Stimulated activated CD8-positive, alpha-beta memory T cell treated with anti-CD3 and anti-CD28 coated beads, Interleukin-4, amount 100 ng/mL, for 48 hours (primary cell): ENCODE results near the gene CLSTN2.

ENCODE experiments used
- DNase-seq: peaks from one replicate; pipeline ENCODE4 v3.0.0-alpha.2; 2020

Gene CLSTN2

DNA sequence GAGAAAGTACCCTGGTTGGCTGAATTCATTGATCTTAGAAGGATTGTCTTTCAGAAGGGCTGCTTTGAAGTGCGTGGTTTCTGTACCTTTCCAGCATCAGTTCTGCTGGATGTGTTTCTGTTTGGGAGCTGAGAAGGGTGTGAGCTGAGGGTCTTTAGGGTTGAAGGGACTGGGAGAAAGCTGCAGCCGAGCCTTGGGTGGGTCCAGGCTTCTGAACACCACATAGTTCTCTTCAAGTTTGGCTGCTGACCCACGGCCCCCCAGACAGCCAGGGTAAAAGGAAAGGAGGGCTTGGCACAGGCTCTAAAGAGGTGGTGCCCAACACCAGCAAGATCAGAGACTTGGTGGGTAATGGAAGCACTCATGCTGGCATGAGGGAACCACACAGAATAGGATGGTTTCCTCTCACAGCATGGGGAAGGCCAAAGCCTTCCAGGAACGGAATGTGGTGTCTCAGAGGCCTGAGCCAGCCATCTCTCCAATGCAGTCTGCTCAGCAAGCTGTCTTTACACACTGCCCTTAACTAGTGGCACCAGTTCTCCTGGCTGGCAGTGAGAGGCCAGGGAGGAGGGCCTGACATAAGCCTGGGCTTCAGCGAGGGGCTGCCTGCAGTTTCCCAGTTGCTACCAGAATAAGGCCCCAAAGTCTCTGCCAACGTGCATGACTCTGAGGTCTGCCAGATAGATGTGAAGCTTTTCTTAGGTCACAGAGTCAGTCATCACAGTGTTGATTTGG is 503.9 kb downstream of the CLSTN2 start:
- no peak for DNase-seq

GRCh38 chr3:140439527-140439926 is 504.5 kb downstream of the CLSTN2 start:
- DNase-seq, result no peak

- no peak for DNase-seq
Observed at GRCh38 chr3:140440446-140440845, 505.5 kb downstream of the CLSTN2 start.

DNA sequence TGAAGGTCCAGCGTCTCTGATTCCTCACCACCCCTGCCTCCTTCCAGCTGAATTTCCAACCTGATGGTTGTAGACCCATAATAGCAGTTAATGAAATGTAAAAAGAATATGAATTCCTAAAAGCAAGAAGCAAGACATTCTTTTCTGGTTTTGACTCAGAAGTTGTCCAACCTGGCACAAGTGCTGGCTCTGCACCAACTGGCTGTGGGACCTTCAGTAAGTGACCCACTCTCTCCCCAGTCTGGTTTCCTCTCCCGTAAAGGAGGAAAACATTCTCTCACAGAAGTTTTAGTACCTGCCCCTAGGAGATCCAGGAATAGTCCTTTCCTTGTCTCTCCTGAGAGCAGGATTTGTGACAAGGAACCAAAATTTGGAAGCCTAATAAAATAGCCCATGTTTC is 506.0 kb downstream of the CLSTN2 start:
- DNase-seq, result no peak

- DNase-seq, result no peak
Observed at GRCh38 chr3:140442621-140443020, 507.6 kb downstream of the CLSTN2 start.

- DNase-seq, result no peak
Observed at GRCh38 chr3:140443073-140443472, 508.1 kb downstream of the CLSTN2 start.

- DNase-seq, result no peak
Observed at GRCh38 chr3:140443806-140444205, 508.8 kb downstream of the CLSTN2 start.

- no peak for DNase-seq
Observed at GRCh38 chr3:140446734-140447133, 511.7 kb downstream of the CLSTN2 start.

DNA sequence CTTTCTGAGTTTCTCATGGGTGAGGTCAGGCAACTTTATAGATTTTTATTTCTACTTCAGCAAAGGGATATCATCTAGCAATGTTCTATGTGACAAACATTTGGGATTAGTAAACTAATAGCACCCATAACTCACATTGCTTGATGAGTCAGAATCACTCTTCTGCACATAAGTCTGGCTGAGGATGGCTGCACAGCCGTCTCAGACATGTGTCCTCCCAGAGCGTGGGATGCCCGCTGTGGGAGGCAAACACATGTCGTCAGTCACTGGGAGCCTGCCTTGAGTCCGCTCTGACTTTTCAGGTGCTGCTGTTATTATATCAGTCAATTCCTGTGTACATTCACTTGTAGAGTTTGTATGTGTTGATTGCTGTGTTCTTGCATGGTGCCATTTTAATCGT is 512.2 kb downstream of the CLSTN2 start:
- no peak for DNase-seq

- no peak for DNase-seq
Observed at GRCh38 chr3:140448001-140448400, 513.0 kb downstream of the CLSTN2 start.

GRCh38 chr3:140449413-140450256 is 514.6 kb downstream of the CLSTN2 start:
- DNase-seq, result no peak

GRCh38 chr3:140453750-140454149 is 518.8 kb downstream of the CLSTN2 start:
- DNase-seq, result no peak

DNA sequence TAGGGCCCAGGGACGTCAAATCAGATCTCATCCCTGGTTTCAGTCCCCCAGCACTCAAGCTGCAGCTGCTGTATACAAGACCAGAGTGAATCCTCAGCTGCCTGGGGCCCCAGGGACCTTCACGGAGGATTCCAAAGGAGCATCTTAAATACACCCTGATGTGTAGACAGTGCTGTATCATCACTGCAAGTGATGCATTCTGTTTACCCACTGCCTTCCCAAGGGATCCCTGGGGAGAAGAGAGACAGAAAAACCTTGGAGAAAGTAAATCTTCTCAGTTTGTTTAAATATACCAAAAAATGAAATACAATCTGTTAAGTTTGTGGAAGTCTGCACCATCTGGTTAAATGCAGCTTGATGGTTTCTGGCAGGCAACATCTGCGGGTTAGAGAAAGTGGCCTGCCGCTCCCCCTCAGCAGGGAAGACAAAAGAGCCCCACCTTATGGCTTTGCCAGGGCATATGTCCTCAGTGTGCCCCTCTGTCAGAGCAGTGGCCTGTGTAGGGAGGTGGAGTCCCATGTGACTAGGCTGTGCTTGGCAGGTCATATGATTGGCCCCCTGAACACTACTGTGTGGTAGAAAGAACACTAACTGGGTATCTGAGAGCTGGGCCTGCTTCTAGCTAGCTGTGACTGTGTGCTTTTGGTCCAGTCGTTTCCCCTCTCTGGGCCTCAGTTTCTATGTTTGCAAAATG is 520.7 kb downstream of the CLSTN2 start:
- no peak for DNase-seq

GRCh38 chr3:140456974-140457373 is 522.0 kb downstream of the CLSTN2 start:
- DNase-seq, result no peak

DNA sequence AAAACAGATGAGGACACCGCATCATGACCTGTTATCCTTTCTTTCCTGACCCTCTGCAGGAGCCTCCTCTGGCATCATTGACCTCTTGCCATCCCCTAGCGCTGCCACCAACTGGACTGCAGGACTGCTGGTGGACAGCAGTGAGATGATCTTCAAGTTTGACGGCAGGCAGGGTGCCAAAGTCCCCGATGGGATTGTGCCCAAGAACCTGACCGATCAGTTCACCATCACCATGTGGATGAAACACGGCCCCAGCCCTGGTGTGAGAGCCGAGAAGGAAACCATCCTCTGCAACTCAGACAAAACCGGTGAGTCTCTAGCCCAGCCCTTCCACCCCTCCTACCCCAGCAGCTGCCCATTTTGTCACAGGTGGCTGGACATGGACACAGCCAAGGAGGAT is 524.5 kb downstream of the CLSTN2 start:
- no peak for DNase-seq

DNA sequence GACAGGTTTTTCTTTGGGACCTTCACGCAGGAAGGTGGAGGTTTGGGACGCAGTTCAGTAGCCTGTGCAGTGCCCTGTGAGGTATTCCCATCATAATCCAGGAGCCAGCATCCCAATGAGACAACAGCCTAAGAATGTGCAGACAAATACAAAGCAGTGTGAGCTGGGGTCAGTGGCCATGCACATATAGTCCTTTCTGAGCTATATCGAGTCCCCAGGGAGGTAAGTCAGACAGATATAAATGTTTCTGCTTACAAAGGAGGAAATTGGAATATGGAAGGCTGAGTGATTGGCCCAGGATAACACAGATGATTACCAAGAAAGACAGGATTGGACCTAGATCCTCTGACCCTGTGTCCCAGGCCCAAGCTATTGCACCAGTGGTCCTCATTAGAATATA is 526.3 kb downstream of the CLSTN2 start:
- no peak for DNase-seq

DNA sequence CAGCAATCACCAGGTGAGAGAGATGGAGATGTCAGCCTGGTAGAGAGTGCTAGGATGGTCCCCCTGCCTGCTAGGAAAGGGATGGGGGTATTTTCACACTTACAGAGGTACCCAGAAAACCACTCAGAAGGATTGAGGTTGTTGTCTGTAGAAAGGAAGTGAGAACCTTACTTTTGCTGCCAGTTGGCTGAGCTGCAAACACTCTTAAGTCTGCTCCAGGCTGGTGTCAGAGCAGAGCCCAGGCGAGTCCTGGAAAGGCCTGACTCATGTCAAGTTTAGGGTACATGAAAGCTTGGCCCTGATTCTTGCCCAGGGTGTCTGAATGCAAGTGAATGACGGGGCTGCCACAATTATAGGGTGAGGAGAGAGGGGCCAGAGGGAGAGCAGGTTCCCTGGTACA is 528.4 kb downstream of the CLSTN2 start:
- DNase-seq, result no peak

- no peak for DNase-seq
Observed at GRCh38 chr3:140465988-140466387, 531.0 kb downstream of the CLSTN2 start.

DNA sequence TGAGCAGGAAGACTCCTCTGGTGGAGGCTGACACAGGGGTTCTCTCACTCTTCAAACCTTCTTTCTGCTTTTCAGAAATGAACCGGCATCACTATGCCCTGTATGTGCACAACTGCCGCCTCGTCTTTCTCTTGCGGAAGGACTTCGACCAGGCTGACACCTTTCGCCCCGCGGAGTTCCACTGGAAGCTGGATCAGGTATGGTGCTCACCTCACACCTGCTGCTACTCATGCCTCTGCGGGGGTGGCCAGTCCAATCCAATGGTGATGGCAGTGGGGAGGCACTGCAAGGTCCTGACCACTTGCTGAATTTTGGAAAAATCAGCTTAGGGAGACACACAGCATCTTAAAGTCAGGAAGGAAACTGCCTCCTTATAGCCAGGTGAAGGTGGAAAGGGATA is 531.5 kb downstream of the CLSTN2 start:
- no peak for DNase-seq

DNA sequence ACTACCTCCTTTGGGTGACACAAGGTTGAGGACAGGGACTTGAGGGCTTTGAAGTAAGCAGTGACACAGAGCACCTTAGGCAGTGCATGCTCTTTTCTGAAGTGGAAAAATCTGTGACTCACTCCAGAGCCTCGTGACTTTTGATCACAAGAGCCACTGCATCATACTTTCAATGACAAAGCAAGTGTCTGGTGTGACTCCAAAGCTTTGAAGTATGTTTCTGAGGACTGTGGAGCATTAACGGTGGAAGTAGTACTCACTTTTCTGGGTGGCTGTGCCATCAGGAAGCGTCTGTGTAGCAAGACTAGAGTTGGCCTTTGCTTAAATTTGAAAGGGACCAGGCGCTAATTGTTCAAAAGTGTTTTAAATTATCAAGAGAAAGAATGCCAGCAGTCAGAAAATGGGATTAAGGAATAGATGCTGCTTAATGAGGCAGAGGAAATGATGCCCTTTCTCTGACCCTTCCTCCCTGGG is 532.2 kb downstream of the CLSTN2 start:
- DNase-seq, result no peak

DNA sequence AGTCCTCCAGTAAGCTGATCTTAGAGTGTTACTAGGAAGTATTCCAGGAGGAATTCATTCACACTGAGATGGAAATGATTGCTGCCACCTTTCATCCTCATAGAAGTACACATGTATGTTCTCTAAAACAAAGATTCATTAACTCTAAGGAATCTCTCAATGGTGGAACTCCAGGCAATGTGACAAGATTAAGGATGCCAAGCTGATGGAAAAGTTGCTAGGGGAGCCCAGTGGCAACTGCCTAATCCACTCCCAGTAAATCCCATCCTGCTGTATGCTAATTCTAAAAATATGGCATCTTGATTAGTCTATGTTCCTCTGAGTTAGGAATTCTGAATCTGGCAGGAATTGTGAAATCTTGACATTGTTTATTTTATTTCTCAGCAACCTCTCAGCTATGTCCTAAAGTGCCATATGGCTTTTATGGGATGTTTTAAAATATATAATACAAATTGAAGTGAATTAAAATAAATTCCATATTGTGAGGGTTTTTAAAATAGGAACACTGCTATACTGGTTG is 532.9 kb downstream of the CLSTN2 start:
- no peak for DNase-seq

DNA sequence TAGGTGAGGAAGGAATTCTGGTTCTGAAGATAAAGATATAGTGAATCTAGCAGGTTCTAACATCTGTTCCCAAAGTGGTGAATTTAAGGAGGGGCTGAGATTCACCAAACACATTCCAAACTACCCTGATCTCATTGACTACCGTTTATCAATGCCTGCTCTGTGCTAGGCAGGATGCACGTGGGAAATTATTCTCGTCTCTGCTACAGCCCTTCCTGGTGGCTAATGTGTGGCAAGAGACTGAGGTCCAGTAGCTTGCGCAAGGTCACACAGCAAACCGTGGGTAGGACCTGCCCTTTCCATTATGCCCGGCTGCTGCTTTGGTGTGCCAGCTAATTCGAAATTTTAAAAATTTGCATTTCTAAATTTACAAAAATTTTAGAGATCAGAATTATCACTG is 533.4 kb downstream of the CLSTN2 start:
- DNase-seq, result no peak

DNA sequence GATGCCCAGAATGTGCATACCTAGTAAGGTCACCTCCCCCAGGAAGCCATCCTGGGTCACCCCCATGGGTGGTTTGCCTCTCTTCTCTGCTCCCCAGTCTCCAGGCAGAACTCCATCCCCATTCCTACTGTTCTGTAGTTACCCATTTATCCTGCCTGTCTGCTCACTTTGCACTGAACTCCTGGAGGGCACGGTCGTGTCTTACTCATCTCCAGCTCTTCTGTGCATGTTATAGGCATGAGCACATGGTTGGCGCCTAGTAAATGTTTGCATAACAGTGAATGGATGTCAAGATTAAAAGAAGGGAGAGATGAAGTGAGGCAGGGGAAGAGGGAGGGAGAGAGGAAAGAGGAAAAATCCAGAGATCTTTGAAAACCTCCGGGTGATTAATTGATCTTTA is 534.5 kb downstream of the CLSTN2 start:
- no peak for DNase-seq
